ENCODE measurements around the gene SYCP2L.
A peak's percentile ranks its signal among the peaks of the same experiment; 100 is the strongest.

SYCP2L gene

GRCh38 chr6:10886691-10887502, at the start of gene SYCP2L:
SYCP2L (plus strand) TSS chr6:10887052; CDS start chr6:10887127, 75 bp downstream.
- H3K4me2 ChIP-seq (ENCODE audit: low read length): peak within 1 kb of the TSS; percentile 73
- H3K79me2 ChIP-seq: peaks cover 32% of the 10 kb centered on the region
- peak within 1 kb of the TSS; percentile 34 for H3K9ac ChIP-seq
- H3K4me3 ChIP-seq (ENCODE audit: low read depth, low read length): peak within 1 kb of the TSS; percentile 93
- no peaks in the 10 kb centered on the region for H3K27me3 ChIP-seq (ENCODE audit: control insufficient read depth, insufficient read depth, low read length)
- H3K9me3 ChIP-seq (ENCODE audit: control insufficient read depth, low read length): no peaks in the 10 kb centered on the region
- H3K27ac ChIP-seq: peak within 1 kb of the TSS; percentile 98
- H2AFZ ChIP-seq: peak within 1 kb of the TSS; percentile 67
- peaks cover 5% of the 10 kb centered on the region for H3K36me3 ChIP-seq (ENCODE audit: control insufficient read depth, insufficient read depth, low read length)
- TF ChIP-seq CTCF (IDR thresholded peaks at IDR 0.05): peak; percentile 67
- peaks cover 10% of the 10 kb centered on the region for H3K4me1 ChIP-seq

DNA sequence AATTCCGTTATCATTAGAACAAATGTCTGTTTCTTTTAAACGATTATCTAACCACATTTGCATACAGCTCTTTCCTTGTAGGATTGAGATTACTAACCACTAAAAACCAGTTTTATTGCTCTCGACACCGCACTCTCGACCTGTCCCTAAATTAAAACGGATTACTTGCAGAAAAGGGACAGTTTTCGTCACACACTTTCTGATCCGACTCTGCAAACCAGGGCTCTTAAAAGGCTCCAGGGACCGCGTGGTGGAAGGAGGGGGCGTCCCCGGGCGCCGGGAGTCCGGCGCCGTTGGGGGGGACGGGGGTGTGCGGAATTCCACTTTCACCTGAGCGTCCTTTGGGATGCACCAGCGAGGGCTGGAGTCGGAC, 49.2 kb upstream of the SYCP2L start:
- H3K79me2 ChIP-seq: peaks cover 10% of the 10 kb centered on the region
- H3K4me1 ChIP-seq: peaks cover 21% of the 10 kb centered on the region
- no peaks in the 10 kb centered on the region for H3K36me3 ChIP-seq (ENCODE audit: control insufficient read depth, insufficient read depth, low read length)
- peak overlapping the region; percentile 77 for H2AFZ ChIP-seq
- no peak for TF ChIP-seq CTCF (IDR thresholded peaks at IDR 0.05)
- no peaks in the 10 kb centered on the region for H3K9me3 ChIP-seq (ENCODE audit: control insufficient read depth, low read length)
- peak overlapping the region; percentile 94 for H3K27ac ChIP-seq
- H3K27me3 ChIP-seq (ENCODE audit: control insufficient read depth, insufficient read depth, low read length): no peaks in the 10 kb centered on the region
- peak overlapping the region; percentile 56 for H3K9ac ChIP-seq
- peak overlapping the region; percentile 82 for H3K4me2 ChIP-seq (ENCODE audit: low read length)
- peak overlapping the region; percentile 77 for H3K4me3 ChIP-seq (ENCODE audit: low read depth, low read length)

DNA sequence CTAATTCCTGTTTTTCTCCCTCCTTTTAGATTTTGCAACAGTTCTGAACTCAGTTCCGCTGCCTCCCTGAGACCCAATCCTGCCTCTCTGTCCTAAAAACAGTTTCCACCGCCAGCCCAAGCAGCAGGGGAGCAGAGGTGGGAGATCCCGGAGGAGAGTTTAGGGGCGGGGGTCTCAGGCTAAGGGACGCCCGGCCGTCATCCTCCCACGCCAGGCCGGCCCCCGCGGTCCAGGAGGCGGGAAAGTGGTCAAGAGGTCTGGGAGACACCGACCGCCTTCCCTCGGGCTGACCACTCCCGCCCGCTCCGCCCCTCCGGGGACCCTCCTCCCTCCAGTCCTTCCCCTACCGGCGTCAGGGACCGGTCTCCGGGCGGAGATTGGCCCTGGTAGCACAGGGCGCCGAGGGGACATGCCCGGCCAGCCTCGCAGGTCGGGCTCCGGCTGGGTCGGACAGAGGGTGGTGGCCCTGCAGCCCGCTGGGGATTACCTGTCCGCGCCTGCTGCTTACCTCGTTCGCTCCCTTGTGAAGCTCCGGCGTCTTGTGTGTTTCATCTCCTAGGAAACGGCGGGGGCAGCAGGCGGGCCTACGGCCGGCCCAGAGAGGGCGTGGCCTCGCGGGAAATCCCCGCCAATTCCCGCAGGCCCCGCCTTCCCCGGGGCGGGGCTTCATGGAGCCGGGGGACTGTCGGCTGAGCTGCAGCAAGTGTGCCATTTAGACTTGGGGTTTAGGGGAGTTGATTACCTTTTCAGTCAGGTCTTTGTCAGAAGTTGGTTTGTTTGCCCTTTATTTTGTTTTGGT, 48.7 kb upstream of the SYCP2L start, which contains the start of gene MAK:
Gene MAK, minus strand, starts transcription at position 545 of the 799 bp plus-strand sequence. CDS start 7,891 bp downstream, outside the sequence.
- H3K79me2 ChIP-seq: peaks cover 9% of the 10 kb centered on the region
- H3K27me3 ChIP-seq (ENCODE audit: control insufficient read depth, insufficient read depth, low read length): no peaks in the 10 kb centered on the region
- peak within 1 kb of the TSS; percentile 56 for H3K9ac ChIP-seq
- no peaks in the 10 kb centered on the region for H3K9me3 ChIP-seq (ENCODE audit: control insufficient read depth, low read length)
- peak within 1 kb of the TSS; percentile 77 for H2AFZ ChIP-seq
- TF ChIP-seq CTCF (IDR thresholded peaks at IDR 0.05): no peak
- peak within 1 kb of the TSS; percentile 82 for H3K4me2 ChIP-seq (ENCODE audit: low read length)
- H3K27ac ChIP-seq: peak within 1 kb of the TSS; percentile 94
- no peaks in the 10 kb centered on the region for H3K36me3 ChIP-seq (ENCODE audit: control insufficient read depth, insufficient read depth, low read length)
- peaks cover 21% of the 10 kb centered on the region for H3K4me1 ChIP-seq
- peak within 1 kb of the TSS; percentile 77 for H3K4me3 ChIP-seq (ENCODE audit: low read depth, low read length)

DNA sequence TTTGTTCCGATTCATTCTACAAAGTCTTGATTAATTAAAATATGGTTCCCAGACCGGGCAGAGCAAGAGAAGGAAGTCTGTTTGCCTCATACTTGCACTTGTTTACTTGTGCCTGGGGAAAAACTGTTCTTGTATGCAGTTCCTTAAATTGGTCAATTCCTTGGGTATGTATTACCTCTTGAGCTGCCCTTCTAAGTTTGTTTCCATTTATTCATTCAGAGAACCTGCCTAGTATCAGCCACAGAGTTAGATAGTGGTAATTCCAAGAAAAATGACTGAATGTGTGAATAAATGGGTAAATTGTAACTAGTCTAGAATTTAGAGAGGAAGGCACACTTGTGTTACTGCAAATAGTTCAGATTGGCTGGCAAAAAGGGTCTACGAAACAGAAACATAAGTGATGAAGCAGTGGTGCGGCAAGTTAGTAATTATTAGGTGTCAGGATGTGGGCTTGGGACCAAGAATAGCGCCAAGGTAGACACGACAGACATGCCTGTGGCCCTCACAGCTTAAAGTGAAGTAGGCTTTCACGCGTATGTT, 48.0 kb upstream of the SYCP2L start:
- Histone ChIP-seq H3K36me3 (ENCODE audit: control insufficient read depth, insufficient read depth, low read length) (no peaks in the 10 kb centered on the region), H3K27me3 (ENCODE audit: control insufficient read depth, insufficient read depth, low read length) (no peaks in the 10 kb centered on the region)

More for the DNA sequence above, 48.0 kb upstream of the SYCP2L start:
- no peaks in the 10 kb centered on the region for H3K9me3 ChIP-seq (ENCODE audit: control insufficient read depth, low read length)
- H3K4me2 ChIP-seq (ENCODE audit: low read length): peak overlapping the region; percentile 82
- no peak for TF ChIP-seq CTCF (IDR thresholded peaks at IDR 0.05)
- H3K4me3 ChIP-seq (ENCODE audit: low read depth, low read length): peak overlapping the region; percentile 77
- H2AFZ ChIP-seq: peak overlapping the region; percentile 77
- peaks cover 21% of the 10 kb centered on the region for H3K4me1 ChIP-seq
- H3K79me2 ChIP-seq: peaks cover 9% of the 10 kb centered on the region
- H3K27ac ChIP-seq: peak overlapping the region; percentile 94
- no peak overlapping the region for H3K9ac ChIP-seq
